Ascending aorta (tissue), 2 donors: ENCODE data around the gene HSP90AB1. TPM values are rescaled to one million over a fixed set of nuclear protein-coding genes. Genes with fewer than 3 reads are reported as not detected.
A peak's percentile ranks its signal among the peaks of the same experiment; 100 is the strongest.

ENCODE experiments used
- DNase-seq, 2 donors: peaks; one replicate each; pipeline ENCODE4 v3.0.0-alpha.2; 2019; ENCODE audit warnings: low spot score in 2 of 2
- H3K27ac ChIP-seq, 2 donors: fragments of 200-600 bp; sonication (generic); one replicate each; pipeline ENCODE4 v1.5.1; 2016 to 2017; ENCODE audit warnings: mild to moderate bottlenecking in 1 of 2
- H3K27me3 ChIP-seq: fragments of 200-600 bp; sonication (generic); one replicate; pipeline ENCODE4 v1.5.1; 2017
- H3K36me3 ChIP-seq, 2 donors: fragments of 200-600 bp; sonication (generic); one replicate each; pipeline ENCODE4 v1.5.1; 2016
- H3K4me1 ChIP-seq, 2 donors: fragments of 200-600 bp; sonication (generic); one replicate each; pipeline ENCODE4 v1.5.1; 2016 to 2017; ENCODE audit warnings: mild to moderate bottlenecking in 1 of 2
- H3K4me3 ChIP-seq, 2 donors: fragments of 200-600 bp; sonication (generic); one replicate each; pipeline ENCODE4 v1.5.1; 2016 to 2017; ENCODE audit warnings: mild to moderate bottlenecking in 1 of 2
- H3K9me3 ChIP-seq, 2 donors: fragments of 200-600 bp; sonication (generic); one replicate each; pipeline ENCODE4 v1.5.1; 2016
- intact Hi-C: fragments of 100-400 bp; cut with DNase I; formaldehyde crosslinking; loops from one replicate; pipeline ENCODE4 v1.15.1; 2023
- total RNA-seq: library from RNA; depleted of rRNA; stranded (reverse); fragments of >200 nt; gene quantifications from one replicate; pipeline ENCODE4 v1.1.0, GENCODE V29; 2016
- TF ChIP-seq, protein P1 (sequence below), 3 experiments: fragments of 200-600 bp in 2 of 3; fragments of 450-650 bp in 1 of 3; sonication (generic) in 2 of 3; IDR thresholded peaks; one replicate each; pipeline ENCODE4 v1.5.1; 2016 to 2019; ENCODE audit warnings: antibody characterized with exemption in 3 of 3, mild to moderate bottlenecking in 1 of 3, moderate library complexity in 1 of 3

Gene HSP90AB1
- total RNA-seq, 1 donor from 2014 or later, result 354 TPM

DNA sequence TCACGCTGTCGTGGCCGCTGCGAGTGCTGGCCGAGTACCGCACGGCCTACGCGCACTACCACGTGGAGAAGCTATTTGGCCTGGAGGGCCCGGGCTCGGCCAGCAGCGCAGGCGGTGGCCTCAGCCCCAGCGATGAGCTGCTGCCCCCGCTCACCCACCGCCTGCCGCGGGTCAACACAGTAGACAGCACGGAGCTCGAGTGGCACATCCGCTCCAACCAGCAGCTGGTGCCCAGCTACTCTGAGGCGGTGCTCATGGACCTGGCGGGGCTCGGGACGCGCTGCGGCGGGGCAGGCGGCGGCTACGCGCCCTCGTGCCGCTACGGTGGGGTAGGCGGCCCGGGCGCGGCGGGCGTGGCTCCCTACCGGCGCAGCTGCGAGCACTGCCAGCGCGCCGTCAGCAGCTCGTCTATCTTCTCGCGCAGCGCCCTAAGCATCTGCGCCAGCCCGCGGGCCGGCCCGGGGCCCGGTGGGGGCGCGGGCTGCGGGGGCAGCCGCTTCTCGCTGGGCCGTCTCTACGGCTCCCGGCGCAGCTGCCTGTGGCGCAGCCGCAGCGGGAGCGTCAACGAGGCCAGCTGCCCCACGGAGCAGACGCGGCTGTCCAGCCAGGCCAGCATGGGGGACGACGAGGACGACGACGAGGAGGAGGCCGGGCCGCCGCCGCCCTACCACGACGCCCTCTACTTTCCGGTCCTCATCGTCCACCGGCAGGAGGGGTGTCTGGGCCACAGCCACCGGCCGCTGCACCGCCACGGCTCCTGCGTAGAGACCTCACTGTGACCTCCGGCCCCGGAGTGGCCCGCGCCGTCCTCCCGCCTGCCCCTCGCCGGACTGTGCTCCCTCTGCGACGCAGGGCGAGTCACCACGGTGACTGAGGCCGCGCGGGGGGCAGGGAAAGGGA, 29.1 kb downstream of the HSP90AB1 start:
- TF ChIP-seq, protein P1, sequence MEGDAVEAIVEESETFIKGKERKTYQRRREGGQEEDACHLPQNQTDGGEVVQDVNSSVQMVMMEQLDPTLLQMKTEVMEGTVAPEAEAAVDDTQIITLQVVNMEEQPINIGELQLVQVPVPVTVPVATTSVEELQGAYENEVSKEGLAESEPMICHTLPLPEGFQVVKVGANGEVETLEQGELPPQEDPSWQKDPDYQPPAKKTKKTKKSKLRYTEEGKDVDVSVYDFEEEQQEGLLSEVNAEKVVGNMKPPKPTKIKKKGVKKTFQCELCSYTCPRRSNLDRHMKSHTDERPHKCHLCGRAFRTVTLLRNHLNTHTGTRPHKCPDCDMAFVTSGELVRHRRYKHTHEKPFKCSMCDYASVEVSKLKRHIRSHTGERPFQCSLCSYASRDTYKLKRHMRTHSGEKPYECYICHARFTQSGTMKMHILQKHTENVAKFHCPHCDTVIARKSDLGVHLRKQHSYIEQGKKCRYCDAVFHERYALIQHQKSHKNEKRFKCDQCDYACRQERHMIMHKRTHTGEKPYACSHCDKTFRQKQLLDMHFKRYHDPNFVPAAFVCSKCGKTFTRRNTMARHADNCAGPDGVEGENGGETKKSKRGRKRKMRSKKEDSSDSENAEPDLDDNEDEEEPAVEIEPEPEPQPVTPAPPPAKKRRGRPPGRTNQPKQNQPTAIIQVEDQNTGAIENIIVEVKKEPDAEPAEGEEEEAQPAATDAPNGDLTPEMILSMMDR (IDR thresholded peaks at IDR 0.05), result no peak
- Histone ChIP-seq H3K9me3 (no peaks in the 10 kb centered on the region), H3K36me3 (no peaks in the 10 kb centered on the region), H3K27ac (no peak overlapping the region), H3K27me3 (peaks cover 13% of the 10 kb centered on the region), H3K4me1 (no peaks in the 10 kb centered on the region), H3K4me3 (peak overlapping the region; percentile 37 to 63)
- intact Hi-C loops, result no loop called here
- DNase-seq, result no peak

DNA sequence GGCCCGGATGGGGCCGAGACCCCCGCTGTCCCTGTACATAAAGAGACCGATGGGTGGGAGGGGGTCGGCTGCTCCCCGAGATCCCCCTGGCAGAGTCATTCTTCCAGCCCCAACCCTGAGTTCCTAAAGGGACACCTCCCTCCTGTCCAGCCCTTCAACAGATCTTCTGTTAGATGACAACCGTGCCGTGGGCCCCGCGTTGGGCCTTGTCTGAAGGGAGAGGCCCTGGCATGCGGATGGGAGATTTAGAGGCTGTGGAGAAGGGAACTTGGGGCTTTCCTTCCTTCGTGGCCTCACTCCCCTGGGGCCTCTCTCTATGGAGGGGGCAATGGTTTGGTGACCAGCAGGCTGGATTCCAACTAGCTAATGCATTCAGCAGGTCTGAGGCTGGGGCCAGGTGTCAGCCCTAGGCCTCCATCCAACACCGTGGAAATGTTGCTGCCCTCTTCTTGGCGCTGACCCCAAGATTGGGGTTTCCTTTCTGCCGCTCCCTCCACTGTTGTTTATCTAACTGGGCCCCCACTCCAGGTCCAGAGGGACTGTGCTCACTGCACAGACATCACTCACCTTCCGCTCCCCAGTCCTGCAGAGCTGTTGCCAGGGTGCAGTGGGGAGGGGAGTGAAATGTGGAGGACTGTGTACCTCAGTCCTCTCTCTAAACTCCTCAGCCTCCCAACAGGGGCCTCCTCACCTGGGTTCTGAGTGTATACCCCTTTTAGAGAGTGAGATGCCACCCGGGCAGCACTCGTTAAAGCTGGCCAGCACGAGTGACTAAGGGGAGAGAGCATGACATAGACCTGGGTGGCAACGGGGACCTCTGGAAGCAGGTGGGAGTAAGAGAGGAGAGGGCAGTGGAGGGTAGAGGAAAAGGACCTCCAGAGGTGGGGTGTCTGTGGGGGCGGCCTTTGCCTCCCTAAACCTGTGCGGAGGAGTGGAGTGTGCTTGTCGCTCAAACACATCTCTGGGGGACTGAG, 30.1 kb downstream of the HSP90AB1 start:
- Histone ChIP-seq H3K27me3 (peaks cover 13% of the 10 kb centered on the region), H3K36me3 (no peaks in the 10 kb centered on the region), H3K27ac (no peak overlapping the region), H3K9me3 (no peaks in the 10 kb centered on the region), H3K4me1 (no peaks in the 10 kb centered on the region), H3K4me3 (no peak overlapping the region)
- TF ChIP-seq, protein P1 (IDR thresholded peaks at IDR 0.05), result no peak
- intact Hi-C loops, result no loop called here
- no peak for DNase-seq

DNA sequence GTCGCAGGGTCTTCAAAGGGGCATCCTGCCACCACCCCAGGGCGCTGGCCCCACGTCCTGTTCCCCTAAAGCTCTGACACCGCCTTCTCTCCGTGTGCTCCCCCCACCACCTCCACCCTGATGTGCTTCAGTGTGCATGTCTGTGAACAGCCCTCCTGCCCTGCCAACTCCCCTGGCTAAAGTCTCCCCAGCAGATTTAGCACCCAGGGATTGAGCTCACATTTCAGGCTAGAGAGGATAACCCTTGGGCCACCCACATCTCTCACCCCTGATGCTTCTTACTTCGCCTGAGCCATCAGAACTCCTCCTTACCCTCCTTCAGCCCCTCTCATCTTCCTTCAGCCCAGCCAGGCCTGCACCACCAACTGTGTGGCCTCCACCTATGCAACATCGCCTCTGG, 30.9 kb downstream of the HSP90AB1 start:
- H3K4me1 ChIP-seq, result no peaks in the 10 kb centered on the region
- H3K4me3 ChIP-seq, result no peak overlapping the region
- TF ChIP-seq, protein P1 (IDR thresholded peaks at IDR 0.05), result no peak
- no peak for DNase-seq
- H3K27ac ChIP-seq, result no peak overlapping the region
- no peaks in the 10 kb centered on the region for H3K9me3 ChIP-seq
- peaks cover 7% of the 10 kb centered on the region for H3K27me3 ChIP-seq
- intact Hi-C loops, result no loop called here
- H3K36me3 ChIP-seq, result no peaks in the 10 kb centered on the region

DNA sequence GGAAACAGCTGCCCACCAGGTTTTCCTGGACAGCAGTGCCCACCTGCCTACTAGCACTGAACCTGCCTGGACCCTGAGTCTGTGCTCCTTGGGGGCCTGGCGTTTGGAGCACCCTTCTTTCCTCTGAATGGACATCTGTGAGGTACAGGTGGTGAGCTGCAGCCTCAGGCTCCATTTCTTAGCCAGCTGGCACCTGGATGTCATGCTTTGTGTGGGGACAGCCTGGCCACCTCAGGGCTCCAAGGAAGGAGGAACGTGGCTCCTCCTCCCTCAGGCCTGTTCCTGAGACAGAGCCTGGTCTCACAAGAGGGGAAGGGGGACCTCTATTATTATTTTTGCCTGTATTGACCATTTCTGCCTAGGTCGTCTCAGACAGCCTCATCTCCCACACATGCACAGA, 31.4 kb downstream of the HSP90AB1 start:
- intact Hi-C loops, result no loop called here
- Histone ChIP-seq H3K9me3 (no peaks in the 10 kb centered on the region), H3K4me3 (no peak overlapping the region), H3K27me3 (peaks cover 7% of the 10 kb centered on the region), H3K27ac (no peak overlapping the region), H3K36me3 (no peaks in the 10 kb centered on the region), H3K4me1 (no peaks in the 10 kb centered on the region)
- DNase-seq, result no peak
- TF ChIP-seq, protein P1 (IDR thresholded peaks at IDR 0.05), result no peak

DNA sequence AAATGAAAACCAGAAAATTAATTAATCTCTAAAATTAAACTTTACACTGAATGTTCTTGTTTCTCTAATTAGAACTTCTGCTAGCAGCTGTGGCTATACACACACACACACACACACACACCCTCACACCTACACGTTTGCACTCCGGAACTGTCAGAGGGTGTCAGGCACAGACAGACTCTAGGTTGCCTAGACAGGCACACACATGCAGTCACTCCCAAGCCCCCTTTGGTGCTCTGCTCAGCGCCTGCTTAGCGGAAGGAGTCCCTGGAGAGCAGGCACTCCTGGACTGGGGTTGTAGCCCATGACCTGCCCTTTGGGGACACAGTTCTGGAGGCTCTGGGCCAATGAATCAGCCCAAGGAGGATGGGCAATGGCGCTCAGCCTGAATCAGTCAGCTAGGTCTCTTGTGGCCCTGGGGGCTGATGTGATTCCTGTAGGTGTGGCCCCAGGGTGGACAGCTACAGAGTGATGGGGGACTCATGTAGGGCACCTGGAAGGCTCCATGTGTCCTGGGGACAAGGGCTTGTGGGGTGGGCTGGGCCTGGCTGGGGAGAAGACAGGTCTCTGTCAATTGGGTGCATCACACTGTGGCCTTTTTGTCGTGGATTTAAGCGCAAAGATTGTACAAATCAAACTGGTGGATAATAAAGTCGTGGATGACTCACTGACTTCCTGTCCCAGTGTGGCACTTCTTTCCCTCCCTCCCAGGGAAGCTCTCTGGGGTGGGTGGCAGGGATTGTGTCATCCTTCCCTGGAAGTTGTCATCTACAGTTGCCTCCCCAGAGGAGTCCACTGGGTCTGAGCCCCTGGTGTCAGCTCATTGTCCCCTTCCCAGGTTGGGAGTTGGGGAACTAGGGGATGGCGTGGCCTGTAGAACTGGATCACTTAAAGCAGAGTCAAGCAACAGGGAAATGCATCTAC, 32.1 kb downstream of the HSP90AB1 start:
- intact Hi-C loops, result no loop called here
- Histone ChIP-seq H3K4me3 (no peak overlapping the region), H3K27ac (no peak overlapping the region), H3K4me1 (no peaks in the 10 kb centered on the region), H3K36me3 (no peaks in the 10 kb centered on the region), H3K9me3 (no peaks in the 10 kb centered on the region), H3K27me3 (peaks cover 7% of the 10 kb centered on the region)
- DNase-seq, result no peak
- TF ChIP-seq, protein P1 (IDR thresholded peaks at IDR 0.05), result no peak
